Activated gamma-delta T cell (primary cell): ENCODE results near the gene LAMA3.

Experiments
- DNase-seq: peaks from one replicate; lab custom pipeline; 2025; lab: John Stamatoyannopoulos, UW

Gene LAMA3

GRCh38 chr18:23824240-23824639 lies 135.0 kb downstream of the LAMA3 start:
- DNase-seq, result no peak

- DNase-seq, result no peak
Observed at GRCh38 chr18:23824669-23825068, 135.4 kb downstream of the LAMA3 start.

DNA sequence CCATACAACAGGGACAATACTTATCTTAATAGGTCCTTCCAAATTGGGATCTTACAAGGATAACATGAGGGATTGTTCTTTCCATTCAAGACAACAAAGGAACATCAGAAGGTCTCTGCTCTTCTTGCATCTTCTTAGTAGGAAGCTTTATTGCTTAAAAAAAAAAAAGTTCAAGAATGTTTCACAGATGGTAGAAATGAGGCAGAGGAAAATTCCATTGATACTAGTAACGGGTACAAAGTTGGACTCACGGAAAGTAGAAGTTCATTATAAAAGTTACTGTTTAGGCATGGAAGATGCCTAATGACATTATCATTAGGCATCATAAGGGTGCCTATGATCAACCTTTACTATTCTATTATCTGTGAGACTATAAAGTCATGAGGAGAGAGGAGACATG lies 136.2 kb downstream of the LAMA3 start:
- DNase-seq, result no peak

DNA sequence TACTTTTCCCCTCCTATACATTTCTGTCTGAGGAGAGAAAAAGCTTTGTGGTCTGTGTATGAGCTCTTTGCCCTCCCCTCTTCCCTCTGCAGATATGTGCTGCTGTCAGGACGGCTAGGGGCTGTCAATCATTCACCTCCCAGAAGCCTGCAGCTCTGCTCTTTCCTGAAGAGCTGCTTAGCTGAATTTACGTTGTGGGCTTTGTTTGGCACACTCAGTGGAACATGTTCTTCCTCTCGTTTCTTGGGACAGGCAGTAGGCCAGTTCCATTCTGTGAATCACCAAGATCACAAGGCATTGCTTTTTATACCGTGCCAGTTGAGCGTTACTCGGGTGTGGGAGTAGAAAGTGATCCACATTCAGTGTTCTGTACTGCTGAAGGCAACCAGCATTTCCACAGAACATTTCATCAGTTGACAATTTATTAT lies 136.7 kb downstream of the LAMA3 start:
- DNase-seq, result no peak

- DNase-seq, result no peak
Observed at GRCh38 chr18:23826850-23827620, 137.8 kb downstream of the LAMA3 start.

DNA sequence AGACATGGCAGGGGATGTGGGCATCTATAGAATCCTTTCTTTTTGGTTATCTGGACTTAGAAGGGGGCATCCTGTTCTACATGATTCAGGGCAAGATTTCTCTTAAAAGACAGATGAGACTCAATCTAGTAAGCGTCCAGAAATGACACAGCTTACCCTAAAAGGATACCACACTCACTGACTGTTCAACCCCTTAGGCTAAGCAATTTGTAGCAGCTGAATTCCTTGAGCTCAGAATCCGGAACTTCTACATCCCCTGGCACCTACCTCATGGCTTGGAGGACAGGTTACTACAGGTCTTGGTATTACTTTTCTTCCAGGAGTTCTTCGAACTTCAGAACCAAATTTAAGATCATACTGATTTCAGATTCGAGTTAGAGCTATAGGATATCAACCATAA lies 138.4 kb downstream of the LAMA3 start:
- no peak for DNase-seq

- no peak for DNase-seq
Observed at GRCh38 chr18:23828426-23828825, 139.2 kb downstream of the LAMA3 start.

- no peak for DNase-seq
Observed at GRCh38 chr18:23832911-23833310, 143.7 kb downstream of the LAMA3 start.

- no peak for DNase-seq
Observed at GRCh38 chr18:23833714-23834113, 144.5 kb downstream of the LAMA3 start.

- DNase-seq, result no peak
Observed at GRCh38 chr18:23835091-23835490, 145.8 kb downstream of the LAMA3 start.

DNA sequence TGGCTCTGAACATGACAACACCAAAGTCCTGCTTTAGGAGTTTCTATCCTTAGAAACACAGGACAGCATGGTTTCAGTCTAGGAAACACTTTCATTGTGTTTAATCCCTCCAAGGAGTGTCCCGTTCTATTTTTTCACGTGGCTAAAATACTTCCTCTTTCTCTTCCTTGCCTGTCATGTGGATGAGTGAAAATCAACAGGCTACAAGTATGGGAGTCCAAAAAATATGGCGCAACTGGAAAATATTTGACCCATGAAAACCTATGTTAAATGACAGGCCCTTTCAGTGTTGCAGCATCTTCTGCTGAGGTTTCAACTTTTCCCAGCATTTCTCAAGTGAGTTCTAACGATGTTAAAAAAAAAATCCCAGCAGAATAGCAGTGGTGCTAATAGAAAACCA lies 146.3 kb downstream of the LAMA3 start:
- no peak for DNase-seq

GRCh38 chr18:23837591-23837990 lies 148.3 kb downstream of the LAMA3 start:
- DNase-seq, result no peak

DNA sequence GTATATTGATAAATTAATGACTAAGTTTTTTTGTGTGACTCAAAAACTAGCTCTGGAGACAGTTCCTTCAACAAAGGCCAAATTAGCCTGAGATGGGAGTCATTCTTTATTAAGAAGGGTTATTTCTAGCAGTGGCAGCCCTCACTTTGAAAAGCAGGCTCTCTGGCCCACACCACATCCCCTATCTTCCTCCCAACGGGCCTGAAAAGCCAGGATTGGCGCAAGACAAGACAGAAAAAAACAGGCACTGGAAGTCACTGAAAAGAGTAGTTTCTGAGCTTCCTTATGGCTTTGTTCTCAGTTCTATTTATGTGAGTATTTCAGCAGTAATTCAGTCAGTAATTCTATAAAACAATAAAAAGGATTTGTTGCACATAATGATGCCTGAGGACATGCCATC lies 149.0 kb downstream of the LAMA3 start:
- no peak for DNase-seq

DNA sequence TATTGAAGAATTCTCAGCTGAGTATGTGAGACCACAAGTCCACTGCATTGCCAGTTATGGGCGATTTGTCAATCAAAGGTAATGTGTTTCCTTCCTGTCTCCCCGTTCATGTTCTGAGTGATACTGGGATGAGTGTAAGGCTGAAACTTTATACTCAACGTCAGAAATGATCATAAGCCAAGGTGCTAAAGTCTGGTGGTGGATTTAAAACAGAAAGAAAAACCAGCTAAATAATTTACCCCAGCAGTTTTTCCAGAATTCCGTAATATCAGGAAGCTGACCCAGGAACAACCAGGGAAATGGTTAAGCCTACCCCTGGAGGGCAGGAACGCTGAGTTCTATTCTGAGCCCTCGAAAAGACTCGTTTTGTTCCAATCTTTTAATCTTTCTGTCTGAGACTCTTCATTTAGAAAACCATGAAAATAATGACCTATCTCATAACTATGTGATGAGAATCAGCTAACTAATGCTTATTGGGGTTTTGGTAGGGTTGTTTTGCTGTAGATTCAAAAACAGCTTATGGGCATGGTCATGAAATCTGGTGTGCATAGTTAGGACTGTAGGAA lies 149.6 kb downstream of the LAMA3 start:
- no peak for DNase-seq

- no peak for DNase-seq
Observed at GRCh38 chr18:23842305-23842704, 153.1 kb downstream of the LAMA3 start.

DNA sequence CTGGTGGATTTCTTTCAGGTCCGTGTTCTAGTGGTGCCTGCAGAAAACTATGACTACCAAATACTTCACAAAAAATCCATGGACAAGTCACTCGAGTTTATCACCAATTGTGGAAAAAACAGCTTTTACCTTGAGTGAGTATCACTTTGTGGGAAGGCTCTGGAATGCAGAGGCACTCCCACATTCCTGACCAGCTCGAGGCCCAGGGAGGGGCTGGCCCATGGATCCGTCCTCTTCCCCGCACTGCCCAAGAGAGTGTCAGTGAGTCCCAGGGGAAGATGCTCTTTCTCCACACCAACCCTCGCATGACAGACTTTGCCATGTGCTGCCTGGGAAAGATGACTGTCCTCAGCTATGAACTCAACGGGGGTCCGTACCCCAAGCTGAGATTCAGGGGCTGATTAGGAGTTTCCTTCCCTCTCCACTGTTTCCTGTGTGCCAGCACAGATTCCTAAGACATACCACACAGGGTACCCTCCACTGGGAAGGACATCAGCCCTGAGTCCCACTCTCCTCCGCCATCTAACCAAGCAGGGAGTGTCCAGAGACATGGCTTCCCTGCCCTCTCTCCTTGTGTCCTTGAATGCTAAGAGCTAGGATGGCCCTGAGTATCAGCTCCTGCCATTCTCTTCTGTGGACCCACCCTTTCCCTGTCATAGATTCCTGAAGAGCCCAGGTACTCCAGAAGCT lies 155.9 kb downstream of the LAMA3 start:
- DNase-seq, result no peak

GRCh38 chr18:23845988-23846630 lies 156.9 kb downstream of the LAMA3 start:
- no peak for DNase-seq

- no peak for DNase-seq
Observed at GRCh38 chr18:23847321-23847986, 158.2 kb downstream of the LAMA3 start.

DNA sequence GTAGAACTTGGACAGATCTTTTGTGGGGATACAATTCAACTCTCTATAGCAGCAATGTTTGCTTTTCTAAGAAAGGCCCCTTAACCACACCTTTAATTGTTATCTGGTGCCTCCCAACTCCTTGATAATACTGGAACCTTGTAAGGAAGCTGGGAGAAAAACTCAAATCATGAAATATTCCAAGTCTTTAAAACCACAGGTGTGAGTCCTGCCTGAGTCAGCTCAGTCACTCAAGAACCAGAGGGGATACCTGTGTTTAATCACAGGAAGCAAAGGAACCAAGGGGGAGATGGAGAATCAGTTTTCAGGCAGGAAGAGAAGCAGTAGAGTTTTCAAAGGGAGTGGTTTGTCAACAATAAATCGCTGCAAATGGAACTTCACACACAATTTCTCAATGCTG lies 159.9 kb downstream of the LAMA3 start:
- DNase-seq, result no peak

- no peak for DNase-seq
Observed at GRCh38 chr18:23850215-23850614, 161.0 kb downstream of the LAMA3 start.

GRCh38 chr18:23851470-23852002 lies 162.3 kb downstream of the LAMA3 start:
- DNase-seq, result no peak
